Cardiac fibroblast (primary cell): ENCODE results near the gene SYNE2.

Experiments used
- DNase-seq, 2 donors: peaks; one replicate each; pipeline versions ENCODE4 v3.0.0 to v3.0.0-alpha.2; 2010; ENCODE audit warnings: low read depth in 2 of 2
- H3K4me3 ChIP-seq, 2 donors: replicated peaks in 1 of 2; 1 replicate in 1 of 2; 2 replicates in 1 of 2; pipeline ENCODE4 v1.5.1; 2011; ENCODE audit warnings: low read depth in 2 of 2, low read length in 2 of 2, mild to moderate bottlenecking in 2 of 2, moderate library complexity in 1 of 2
- CTCF ChIP-seq: IDR thresholded peaks from one replicate; pipeline ENCODE4 v1.5.1; 2011; ENCODE audit warnings: low read depth, mild to moderate bottlenecking, low read length, inconsistent platforms

Gene SYNE2

GRCh38 chr14:64244279-64244678 is 391.5 kb downstream of the SYNE2 start:
- TF ChIP-seq CTCF, result no peak
- peak in 1 of 2 donors; percentile 72 for DNase-seq
- no peak overlapping the region for H3K4me3 ChIP-seq

GRCh38 chr14:64245491-64245890 is 392.7 kb downstream of the SYNE2 start:
- no peak for DNase-seq
- H3K4me3 ChIP-seq, result no peak overlapping the region
- no peak for TF ChIP-seq CTCF

GRCh38 chr14:64246688-64247087 is 393.9 kb downstream of the SYNE2 start:
- no peak for DNase-seq
- TF ChIP-seq CTCF, result no peak
- H3K4me3 ChIP-seq, result no peak overlapping the region

GRCh38 chr14:64247195-64247594 is 394.4 kb downstream of the SYNE2 start:
- no peak overlapping the region for H3K4me3 ChIP-seq
- DNase-seq, result no peak
- TF ChIP-seq CTCF, result no peak

GRCh38 chr14:64248689-64249088 is 395.9 kb downstream of the SYNE2 start:
- DNase-seq, result no peak
- no peak overlapping the region for H3K4me3 ChIP-seq
- no peak for TF ChIP-seq CTCF

GRCh38 chr14:64249363-64249762 is 396.6 kb downstream of the SYNE2 start:
- DNase-seq, result peak in 1 of 2 donors; percentile 73
- no peak for TF ChIP-seq CTCF
- no peak overlapping the region for H3K4me3 ChIP-seq

- TF ChIP-seq CTCF, result no peak
- no peak overlapping the region for H3K4me3 ChIP-seq
- peak; percentile 39 to 76 for DNase-seq
Observed at GRCh38 chr14:64253672-64254071, 400.9 kb downstream of the SYNE2 start.
